GM19328 (cell line): ENCODE data around the gene HYAL3.
"Not testable (repeated sequence)": the region's sequence is repeated elsewhere in the genome, so short reads cannot be mapped to it uniquely, and the experiment has no call there.

Experiments
- ATAC-seq: cut with Tn5 transposase; IDR thresholded peaks from one replicate; pipeline ENCODE4 v1.9.1; 2021; ENCODE audit warnings: mild to moderate bottlenecking, moderate library complexity; ENCODE audit not compliant: unreplicated experiment

The HYAL3 gene

GRCh38 chr3:50293079-50293801 lies 6.0 kb downstream of the HYAL3 start:
- ATAC-seq = no peak

- ATAC-seq = peak; percentile 97
These were observed 6.8 kb downstream of the HYAL3 start, which contains the start of gene IFRD2 for GRCh38 chr3:50292159-50293078. Gene IFRD2, minus strand, starts transcription at chr3:50292429. Its CDS starts 155 bp downstream, at chr3:50292274.

- ATAC-seq = no peak
These were observed 9.0 kb downstream of the HYAL3 start for GRCh38 chr3:50290161-50290641.

GRCh38 chr3:50289130-50289529 lies 10.1 kb downstream of the HYAL3 start:
- no peak for ATAC-seq

- ATAC-seq = no peak
These were observed 10.7 kb downstream of the HYAL3 start for GRCh38 chr3:50288387-50289007.

- no peak for ATAC-seq
These were observed 11.9 kb downstream of the HYAL3 start for GRCh38 chr3:50287262-50287661.

GRCh38 chr3:50286322-50287227 lies 12.6 kb downstream of the HYAL3 start:
- ATAC-seq = no peak

- ATAC-seq = not testable (repeated sequence)
These were observed 15.1 kb downstream of the HYAL3 start for GRCh38 chr3:50284121-50284520.

GRCh38 chr3:50279255-50280016 lies 19.8 kb downstream of the HYAL3 start:
- ATAC-seq = no peak

- ATAC-seq = no peak
These were observed 20.4 kb downstream of the HYAL3 start, which contains the start of gene LSMEM2 for GRCh38 chr3:50278880-50279224. Gene LSMEM2, plus strand, starts transcription at chr3:50279087. Its CDS starts 27 bp downstream, at chr3:50279114.

GRCh38 chr3:50278123-50278879 lies 20.9 kb downstream of the HYAL3 start:
- no peak for ATAC-seq

- ATAC-seq = no peak
These were observed 22.5 kb downstream of the HYAL3 start for GRCh38 chr3:50276762-50277101.

GRCh38 chr3:50275996-50276761 lies 23.0 kb downstream of the HYAL3 start:
- ATAC-seq = no peak

- no peak for ATAC-seq
These were observed 23.8 kb downstream of the HYAL3 start for GRCh38 chr3:50275141-50275995.

- ATAC-seq = no peak
These were observed 24.7 kb downstream of the HYAL3 start for GRCh38 chr3:50274371-50275104.

GRCh38 chr3:50273689-50274065 lies 25.5 kb downstream of the HYAL3 start:
- no peak for ATAC-seq
